HUES6 (cell line): ENCODE measurements around the gene NIM1K.

Source experiments
- H3K27ac ChIP-seq: 2 replicates; pipeline ENCODE4 v1.7.0; 2013; ENCODE audit warnings: low read depth, mild to moderate bottlenecking, low read length, inconsistent platforms
- H3K27me3 ChIP-seq: 2 replicates; pipeline ENCODE4 v1.6.1; 2013; ENCODE audit warnings: low read length; ENCODE audit not compliant: control insufficient read depth, insufficient read depth
- H3K36me3 ChIP-seq: 2 replicates; pipeline ENCODE4 v1.6.1; 2013; ENCODE audit warnings: low read length; ENCODE audit not compliant: control insufficient read depth, insufficient read depth
- H3K4me1 ChIP-seq: 2 replicates; pipeline ENCODE4 v1.6.1; 2013; ENCODE audit warnings: low read length; ENCODE audit not compliant: control insufficient read depth, insufficient read depth
- H3K4me3 ChIP-seq: 2 replicates; pipeline ENCODE4 v1.5.1; 2013; ENCODE audit warnings: low read depth, low read length
- H3K9ac ChIP-seq: one replicate; pipeline ENCODE4 v1.6.1; 2013; ENCODE audit warnings: mild to moderate bottlenecking, low read length
- H3K9me3 ChIP-seq: 2 replicates; pipeline ENCODE4 v1.6.1; 2013; ENCODE audit warnings: low read depth, low read length; ENCODE audit not compliant: control insufficient read depth, insufficient read depth

NIM1K gene

GRCh38 chr5:43208658-43209057, 16.6 kb downstream of the NIM1K start:
- no peaks in the 10 kb centered on the region for H3K9me3 ChIP-seq
- H3K27ac ChIP-seq, result no peak overlapping the region
- no peaks in the 10 kb centered on the region for H3K36me3 ChIP-seq
- H3K27me3 ChIP-seq, result peaks cover 5% of the 10 kb centered on the region; the same call in 1 of the 2 replicates
- H3K4me1 ChIP-seq, result peaks cover 9% of the 10 kb centered on the region
- no peak overlapping the region for H3K9ac ChIP-seq
- no peak overlapping the region for H3K4me3 ChIP-seq

- Histone ChIP-seq H3K27me3 (peaks cover 5% of the 10 kb centered on the region; the same call in 1 of the 2 replicates), H3K36me3 (no peaks in the 10 kb centered on the region), H3K9me3 (no peaks in the 10 kb centered on the region), H3K27ac (no peak overlapping the region), H3K9ac (no peak overlapping the region), H3K4me1 (peaks cover 9% of the 10 kb centered on the region), H3K4me3 (no peak overlapping the region)
Measured at GRCh38 chr5:43209060-43209459, 17.0 kb downstream of the NIM1K start.

GRCh38 chr5:43209833-43210232, 17.8 kb downstream of the NIM1K start:
- no peak overlapping the region for H3K4me3 ChIP-seq
- H3K9ac ChIP-seq, result no peak overlapping the region
- H3K27ac ChIP-seq, result no peak overlapping the region
- no peaks in the 10 kb centered on the region for H3K9me3 ChIP-seq
- no peaks in the 10 kb centered on the region for H3K36me3 ChIP-seq
- peaks cover 9% of the 10 kb centered on the region for H3K4me1 ChIP-seq
- peaks cover 5% of the 10 kb centered on the region; the same call in 1 of the 2 replicates for H3K27me3 ChIP-seq

GRCh38 chr5:43210570-43210969, 18.5 kb downstream of the NIM1K start:
- H3K27me3 ChIP-seq, result peaks cover 5% of the 10 kb centered on the region; the same call in 1 of the 2 replicates
- no peaks in the 10 kb centered on the region for H3K36me3 ChIP-seq
- no peak overlapping the region for H3K4me3 ChIP-seq
- H3K27ac ChIP-seq, result no peak overlapping the region
- peaks cover 9% of the 10 kb centered on the region for H3K4me1 ChIP-seq
- no peak overlapping the region for H3K9ac ChIP-seq
- no peaks in the 10 kb centered on the region for H3K9me3 ChIP-seq

GRCh38 chr5:43213951-43214350, 21.9 kb downstream of the NIM1K start:
- Histone ChIP-seq H3K9ac (no peak overlapping the region), H3K9me3 (no peaks in the 10 kb centered on the region), H3K36me3 (no peaks in the 10 kb centered on the region), H3K4me3 (no peak overlapping the region), H3K4me1 (peaks cover 3% of the 10 kb centered on the region), H3K27ac (no peak overlapping the region), H3K27me3 (peaks cover 5% of the 10 kb centered on the region; the same call in 1 of the 2 replicates)

GRCh38 chr5:43215073-43215631, 23.1 kb downstream of the NIM1K start:
- Histone ChIP-seq H3K36me3 (no peaks in the 10 kb centered on the region), H3K4me1 (no peaks in the 10 kb centered on the region), H3K4me3 (no peak overlapping the region), H3K27ac (no peak overlapping the region), H3K9ac (no peak overlapping the region), H3K27me3 (peaks cover 5% of the 10 kb centered on the region; the same call in 1 of the 2 replicates), H3K9me3 (no peaks in the 10 kb centered on the region)

DNA sequence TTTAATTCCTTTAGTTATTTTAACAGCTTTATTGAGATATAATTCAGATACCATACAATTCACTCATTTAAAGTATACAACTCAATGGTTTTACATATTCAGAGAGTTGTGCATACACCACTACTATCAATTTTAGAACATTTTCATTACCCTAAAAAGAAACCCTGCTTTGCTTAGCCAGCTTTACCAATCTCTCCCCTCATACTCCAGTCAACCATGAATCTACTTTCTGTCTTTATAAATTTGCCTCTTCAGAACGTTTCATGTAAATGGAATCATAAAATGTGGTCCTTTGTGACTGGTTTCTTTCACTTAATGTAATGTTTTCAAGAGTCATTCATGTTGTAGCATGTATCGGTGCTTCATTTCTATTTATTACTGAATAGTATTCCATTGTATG, 24.9 kb downstream of the NIM1K start:
- Histone ChIP-seq H3K9ac (no peak overlapping the region), H3K9me3 (no peaks in the 10 kb centered on the region), H3K4me3 (no peak overlapping the region), H3K36me3 (no peaks in the 10 kb centered on the region), H3K4me1 (no peaks in the 10 kb centered on the region), H3K27me3 (no peaks in the 10 kb centered on the region), H3K27ac (no peak overlapping the region)

- Histone ChIP-seq H3K36me3 (no peaks in the 10 kb centered on the region), H3K4me3 (no peak overlapping the region), H3K27ac (no peak overlapping the region), H3K9ac (no peak overlapping the region), H3K27me3 (no peaks in the 10 kb centered on the region), H3K9me3 (no peaks in the 10 kb centered on the region), H3K4me1 (no peaks in the 10 kb centered on the region)
Measured at GRCh38 chr5:43219120-43219519, 27.1 kb downstream of the NIM1K start.

GRCh38 chr5:43221502-43221901, 29.5 kb downstream of the NIM1K start:
- Histone ChIP-seq H3K9me3 (no peaks in the 10 kb centered on the region), H3K27ac (no peak overlapping the region), H3K27me3 (no peaks in the 10 kb centered on the region), H3K4me3 (no peak overlapping the region), H3K9ac (no peak overlapping the region), H3K36me3 (no peaks in the 10 kb centered on the region), H3K4me1 (no peaks in the 10 kb centered on the region)

DNA sequence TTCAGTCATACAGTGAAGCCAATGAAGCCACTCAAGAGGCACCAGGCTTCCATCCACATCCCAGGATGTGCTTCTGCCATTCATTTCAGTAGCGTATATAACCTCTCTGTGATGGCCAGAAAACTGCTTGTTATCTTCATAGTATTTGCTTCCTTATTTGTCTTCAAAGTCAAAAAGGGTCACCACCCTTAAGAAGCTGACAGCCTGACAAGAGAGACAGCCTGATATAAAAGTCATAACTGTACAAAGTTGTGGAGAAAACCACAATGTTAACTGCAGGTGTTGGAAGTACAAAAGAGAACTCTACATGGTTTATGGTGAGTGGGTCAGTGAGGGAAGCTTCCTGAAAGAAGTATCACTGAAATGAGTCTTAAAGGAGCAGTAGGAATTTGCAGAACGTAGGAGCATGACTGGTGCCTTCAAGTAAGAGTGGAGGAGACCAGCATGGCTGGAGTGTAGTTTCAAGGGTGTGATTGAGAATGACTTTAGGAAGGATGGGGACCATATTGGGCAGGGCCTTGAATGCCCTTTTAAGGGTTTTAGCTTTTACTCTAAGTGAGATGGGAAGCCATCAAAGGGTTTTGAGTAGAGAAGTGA, 33.7 kb downstream of the NIM1K start:
- Histone ChIP-seq H3K4me1 (no peaks in the 10 kb centered on the region), H3K36me3 (no peaks in the 10 kb centered on the region), H3K9ac (no peak overlapping the region), H3K27ac (no peak overlapping the region), H3K27me3 (no peaks in the 10 kb centered on the region), H3K9me3 (no peaks in the 10 kb centered on the region), H3K4me3 (no peak overlapping the region)

DNA sequence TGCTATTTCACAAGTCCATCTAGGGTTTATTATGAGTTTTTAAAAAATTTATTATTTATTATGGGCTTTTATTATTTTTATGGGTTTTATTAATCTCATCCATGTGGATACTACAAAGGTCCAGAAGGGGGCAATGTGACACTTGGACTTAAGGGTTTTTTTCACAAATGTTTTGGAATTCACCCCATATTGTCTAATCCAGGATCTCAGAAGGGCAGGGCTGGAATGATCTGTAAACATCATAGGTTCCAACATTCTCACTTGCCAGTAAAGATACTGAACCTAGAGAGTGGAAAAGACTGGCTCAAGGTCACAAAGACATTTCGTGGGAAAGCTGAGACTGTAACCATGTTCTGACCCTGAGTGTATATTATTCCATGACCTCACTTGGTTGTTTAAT, 35.6 kb downstream of the NIM1K start:
- Histone ChIP-seq H3K36me3 (no peaks in the 10 kb centered on the region), H3K4me3 (no peak overlapping the region), H3K27me3 (no peaks in the 10 kb centered on the region), H3K9ac (no peak overlapping the region), H3K9me3 (no peaks in the 10 kb centered on the region), H3K27ac (no peak overlapping the region), H3K4me1 (no peaks in the 10 kb centered on the region)
